Activated B cell treated with CpG ODN at 0.5 μM for 24 hours (primary cell): ENCODE results near the gene CA12. TPM values are rescaled to one million over a fixed set of nuclear protein-coding genes. Genes with fewer than 3 reads are reported as not detected.

Experiments used
- ATAC-seq: fragments of 200-7000 bp; cut with Tn5 transposase; one replicate; pipeline ENCODE4 v1.10.0; 2021; ENCODE audit warnings: low read depth, mild to moderate bottlenecking, moderate library complexity
- CTCF ChIA-PET: fragments of 350-600 bp; sonication (Branson Sonifier 250); formaldehyde crosslinking; loops from one replicate; lab custom pipeline; 2021; ENCODE audit warnings: antibody characterized with exemption; lab: Charles Lee
- POLR2A ChIA-PET: fragments of 350-600 bp; sonication (Branson Sonifier 250); formaldehyde crosslinking; loops from one replicate; lab custom pipeline; 2021; ENCODE audit warnings: antibody characterized with exemption; lab: Charles Lee
- DNase-seq: peaks from one replicate; pipeline ENCODE4 v3.0.0; 2022
- H3K27ac Mint-ChIP-seq: one replicate; pipeline ENCODE4 v1.8.0; 2020; ENCODE audit warnings: mixed read lengths
- H3K27me3 Mint-ChIP-seq: one replicate; pipeline ENCODE4 v1.8.0; 2021; ENCODE audit warnings: mixed read lengths
- H3K36me3 Mint-ChIP-seq: one replicate; pipeline ENCODE4 v1.8.0; 2021; ENCODE audit warnings: low read depth, mixed read lengths
- H3K4me1 Mint-ChIP-seq: one replicate; pipeline ENCODE4 v1.8.0; 2021; ENCODE audit warnings: mixed read lengths
- H3K4me3 Mint-ChIP-seq: one replicate; pipeline ENCODE4 v1.8.0; 2020; ENCODE audit warnings: mild to moderate bottlenecking, mixed read lengths
- H3K9me3 Mint-ChIP-seq: one replicate; pipeline ENCODE4 v1.8.0; 2020; ENCODE audit warnings: mixed read lengths
- intact Hi-C: fragments of 100-400 bp; cut with micrococcal nuclease; formaldehyde crosslinking; loops from one replicate; pipeline ENCODE4 v1.15.1; 2024
- total RNA-seq: library from RNA; stranded (reverse); gene quantifications from 2 replicates; pipeline ENCODE4 v1.2.3, GENCODE V29; 2022
- TF ChIP-seq, protein P1 (sequence below): fragments of 200-600 bp; IDR thresholded peaks from one replicate; pipeline ENCODE4 v1.8.0; 2022; ENCODE audit warnings: antibody characterized with exemption, mild to moderate bottlenecking

The CA12 gene
- total RNA-seq, 1 donor from 2014 or later: not detected

DNA sequence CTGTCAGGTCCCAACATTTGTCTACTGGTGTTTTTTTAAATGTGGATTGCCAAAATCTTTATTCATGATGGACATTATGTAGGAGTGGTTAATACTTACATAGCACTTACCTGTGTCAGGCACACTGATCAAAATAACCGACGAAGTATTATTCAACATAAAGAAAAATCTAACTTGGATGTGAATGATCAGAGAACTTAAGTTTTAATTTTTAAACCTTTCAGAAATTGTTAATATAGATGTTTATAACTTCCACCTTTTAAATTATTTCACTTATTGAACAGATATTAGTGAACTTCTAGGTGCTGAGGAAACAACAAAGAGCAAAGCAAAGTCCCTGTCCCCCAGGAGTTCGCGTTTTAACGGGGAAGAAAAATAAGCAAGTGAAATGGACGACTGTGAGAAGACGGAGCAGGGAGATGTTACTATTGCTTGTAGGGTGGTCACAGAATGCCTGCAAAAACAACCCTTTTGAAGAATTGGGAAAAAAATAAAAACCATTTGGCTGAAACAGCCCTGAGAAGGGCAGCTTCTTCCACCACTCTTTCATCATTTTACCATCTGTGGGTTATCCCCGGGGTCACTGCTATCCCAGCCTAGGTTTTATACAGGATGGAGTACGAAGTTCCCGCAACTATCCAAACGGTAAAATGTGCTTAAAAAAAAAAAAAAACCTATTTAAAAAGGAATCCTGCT is 105.2 kb downstream of the CA12 start:
- no peak for DNase-seq
- Mint-ChIP-seq H3K4me3 (peak overlapping the region; percentile 90), H3K9me3 (no peaks in the 10 kb centered on the region), H3K27me3 (no peaks in the 10 kb centered on the region), H3K36me3 (peaks cover 15% of the 10 kb centered on the region), H3K4me1 (peaks cover 21% of the 10 kb centered on the region), H3K27ac (peak overlapping the region; percentile 89)
- intact Hi-C loops: loop anchor here (1.0 to 10.0 kb wide), 7 partner anchors 34 to 818 kb away; partner anchors contain the start of genes CIAO2A, RAB8B, RPS27L and SNX1
- POLR2A ChIA-PET: interaction anchor here (0.6 to 3.8 kb wide), 11 partner anchors 24 to 198 kb away, joined by 3 to 37 read pairs (median 8); partner anchors contain the start of genes LACTB, RAB8B and RPS27L
- TF ChIP-seq, protein P1, sequence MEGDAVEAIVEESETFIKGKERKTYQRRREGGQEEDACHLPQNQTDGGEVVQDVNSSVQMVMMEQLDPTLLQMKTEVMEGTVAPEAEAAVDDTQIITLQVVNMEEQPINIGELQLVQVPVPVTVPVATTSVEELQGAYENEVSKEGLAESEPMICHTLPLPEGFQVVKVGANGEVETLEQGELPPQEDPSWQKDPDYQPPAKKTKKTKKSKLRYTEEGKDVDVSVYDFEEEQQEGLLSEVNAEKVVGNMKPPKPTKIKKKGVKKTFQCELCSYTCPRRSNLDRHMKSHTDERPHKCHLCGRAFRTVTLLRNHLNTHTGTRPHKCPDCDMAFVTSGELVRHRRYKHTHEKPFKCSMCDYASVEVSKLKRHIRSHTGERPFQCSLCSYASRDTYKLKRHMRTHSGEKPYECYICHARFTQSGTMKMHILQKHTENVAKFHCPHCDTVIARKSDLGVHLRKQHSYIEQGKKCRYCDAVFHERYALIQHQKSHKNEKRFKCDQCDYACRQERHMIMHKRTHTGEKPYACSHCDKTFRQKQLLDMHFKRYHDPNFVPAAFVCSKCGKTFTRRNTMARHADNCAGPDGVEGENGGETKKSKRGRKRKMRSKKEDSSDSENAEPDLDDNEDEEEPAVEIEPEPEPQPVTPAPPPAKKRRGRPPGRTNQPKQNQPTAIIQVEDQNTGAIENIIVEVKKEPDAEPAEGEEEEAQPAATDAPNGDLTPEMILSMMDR: no peak
- no peak for ATAC-seq
- CTCF ChIA-PET: interaction anchor here (0.7 to 1.5 kb wide), 3 partner anchors 73 to 228 kb away, joined by 3 to 4 read pairs (median 3); no protein-coding TSS in a partner anchor

DNA sequence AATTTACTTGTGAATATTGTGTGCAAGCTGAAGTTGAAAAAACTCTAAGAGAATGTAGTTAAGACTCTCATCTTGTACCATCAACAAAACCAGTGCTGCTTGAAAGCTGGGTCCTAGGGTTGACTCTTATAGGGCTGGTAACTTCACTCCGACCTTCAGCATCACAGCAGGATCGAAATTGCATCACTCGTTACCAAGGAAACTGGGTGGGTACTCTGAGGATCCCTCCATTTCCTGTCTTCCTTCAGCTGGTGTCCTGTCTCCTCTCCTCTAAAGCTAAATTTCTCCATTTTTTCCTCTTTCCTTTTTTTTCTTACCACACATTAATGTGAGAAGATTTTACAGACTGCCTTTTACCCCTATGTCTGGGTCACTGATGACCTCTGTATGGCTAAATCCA is 107.2 kb downstream of the CA12 start:
- TF ChIP-seq, protein P1: no peak
- H3K4me1 Mint-ChIP-seq: peaks cover 21% of the 10 kb centered on the region
- ATAC-seq (no peak), DNase-seq (no peak)
- no peaks in the 10 kb centered on the region for H3K27me3 Mint-ChIP-seq
- CTCF ChIA-PET: interaction anchor here (1.5 kb wide), 1 partner anchor 71 kb away, joined by 4 read pairs; no protein-coding TSS in a partner anchor
- H3K4me3 Mint-ChIP-seq: no peak overlapping the region
- no peak overlapping the region for H3K27ac Mint-ChIP-seq
- POLR2A ChIA-PET: interaction anchor here (0.5 kb wide), 1 partner anchor 35 kb away, joined by 4 read pairs; no protein-coding TSS in a partner anchor
- no peaks in the 10 kb centered on the region for H3K9me3 Mint-ChIP-seq
- intact Hi-C loops: loop anchor here (10.0 kb wide), 1 partner anchor 820 kb away; the partner anchor contains the start of genes CIAO2A and SNX1
- peaks cover 11% of the 10 kb centered on the region for H3K36me3 Mint-ChIP-seq

Other genes with a start within 250 kb of the CA12 start
- gene RPS27L, start 224.4 kb downstream of the CA12 start, total RNA-seq: 70.8 and 74.9 TPM in 2 replicates
- gene RAB8B, start 192.2 kb downstream of the CA12 start, total RNA-seq: 93.1 and 94.4 TPM in 2 replicates
- gene APH1B, start 104.2 kb downstream of the CA12 start, total RNA-seq: 22.1 and 23.7 TPM in 2 replicates
- 92.7 and 110 TPM in 2 replicates for gene USP3, start 122.7 kb upstream of the CA12 start, total RNA-seq
- 0.64 and 1.2 TPM in 2 replicates for gene FBXL22, start 215.5 kb upstream of the CA12 start, total RNA-seq